AG20443 (cell line): ENCODE data around the gene GPR173.

Experiments used
- DNase-seq: peaks from one replicate; pipeline ENCODE4 v3.0.0; 2012; ENCODE audit warnings: low spot score, mixed read lengths

The GPR173 gene, protein sequence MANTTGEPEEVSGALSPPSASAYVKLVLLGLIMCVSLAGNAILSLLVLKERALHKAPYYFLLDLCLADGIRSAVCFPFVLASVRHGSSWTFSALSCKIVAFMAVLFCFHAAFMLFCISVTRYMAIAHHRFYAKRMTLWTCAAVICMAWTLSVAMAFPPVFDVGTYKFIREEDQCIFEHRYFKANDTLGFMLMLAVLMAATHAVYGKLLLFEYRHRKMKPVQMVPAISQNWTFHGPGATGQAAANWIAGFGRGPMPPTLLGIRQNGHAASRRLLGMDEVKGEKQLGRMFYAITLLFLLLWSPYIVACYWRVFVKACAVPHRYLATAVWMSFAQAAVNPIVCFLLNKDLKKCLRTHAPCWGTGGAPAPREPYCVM

DNA sequence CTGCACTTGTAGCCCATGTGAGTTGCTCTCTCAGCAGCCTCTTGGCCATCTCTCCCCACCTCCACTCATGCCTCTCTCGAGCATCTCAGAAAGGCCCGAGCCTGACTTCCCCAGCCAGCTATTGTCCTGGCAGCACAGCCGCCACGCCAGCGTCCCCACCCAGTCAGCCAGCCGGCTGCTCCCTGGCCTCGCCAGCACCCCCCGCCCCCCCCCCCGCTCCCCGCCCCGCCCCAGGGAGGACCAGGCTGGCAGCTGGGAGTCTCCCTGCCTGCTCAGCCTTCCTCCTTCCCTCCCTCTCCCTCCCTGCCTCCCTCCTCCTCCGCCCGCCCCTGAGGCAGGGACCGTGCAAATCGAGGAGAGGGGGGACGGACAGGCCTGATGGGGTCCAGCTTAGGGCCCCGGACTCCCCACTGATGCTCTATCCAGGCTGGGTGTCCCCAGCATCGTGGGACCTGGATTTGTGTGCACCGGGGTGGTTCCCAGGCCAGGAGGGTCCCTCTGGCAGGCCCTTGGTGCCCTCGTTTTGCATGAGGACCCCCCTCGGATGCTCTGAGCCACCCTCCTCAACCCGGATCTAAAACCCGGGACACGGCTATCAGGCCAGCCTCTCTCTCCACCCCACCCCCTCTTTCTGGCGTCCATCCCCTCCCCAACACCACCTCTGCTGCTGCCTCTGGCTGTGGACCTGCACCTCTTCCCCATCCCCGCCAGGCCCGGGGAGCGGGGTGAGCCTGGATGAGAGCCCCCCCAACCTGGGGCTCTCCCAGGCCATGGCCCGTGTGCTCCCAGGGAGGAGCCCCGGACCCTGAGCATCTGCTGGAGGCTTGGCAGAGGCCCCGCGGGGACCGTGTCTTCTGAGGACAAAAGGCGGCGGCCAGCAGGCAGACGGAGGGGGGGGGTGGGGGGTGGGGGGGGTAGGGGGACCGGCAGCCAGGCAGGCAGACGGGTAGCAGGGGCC is at the start of gene GPR173:
Gene GPR173 (plus strand): TSS at position 621 of the 958 bp plus-strand sequence. CDS start 27,833 bp downstream, outside the sequence.
- peak; percentile 82 for DNase-seq

DNA sequence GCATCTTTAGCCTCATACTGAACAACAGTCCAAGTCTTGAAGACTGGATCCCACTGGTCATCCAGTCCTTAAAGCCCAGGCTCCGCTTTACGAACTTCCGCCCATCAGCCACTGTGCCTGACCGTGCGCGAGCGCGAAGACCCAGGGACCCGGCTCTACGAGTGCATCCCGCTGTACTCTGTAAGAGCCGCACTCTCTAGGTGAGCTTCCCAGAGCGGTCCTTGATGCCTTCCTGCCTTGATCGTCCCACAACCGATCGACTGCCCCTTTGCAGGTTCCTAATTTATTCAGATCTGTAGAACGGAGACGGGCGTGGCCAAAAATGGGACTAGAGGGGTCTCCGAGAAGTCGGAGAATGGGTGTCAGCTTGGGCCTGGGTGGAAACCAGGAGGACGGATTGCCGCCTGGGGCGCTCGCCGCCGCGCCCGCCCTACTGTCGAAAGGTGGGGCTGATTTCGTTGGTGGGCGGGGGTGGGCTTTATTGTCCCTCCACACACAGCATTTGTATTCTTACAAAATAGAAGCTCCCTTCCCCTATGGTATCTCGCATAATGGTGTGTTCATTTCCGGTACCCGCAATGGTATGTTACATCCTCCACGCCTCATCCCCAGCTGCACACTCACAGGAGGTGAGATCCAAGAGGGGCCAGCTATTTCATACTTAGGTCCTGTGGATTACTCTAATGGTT is 48.0 kb upstream of the GPR173 start:
- DNase-seq: no peak

DNA sequence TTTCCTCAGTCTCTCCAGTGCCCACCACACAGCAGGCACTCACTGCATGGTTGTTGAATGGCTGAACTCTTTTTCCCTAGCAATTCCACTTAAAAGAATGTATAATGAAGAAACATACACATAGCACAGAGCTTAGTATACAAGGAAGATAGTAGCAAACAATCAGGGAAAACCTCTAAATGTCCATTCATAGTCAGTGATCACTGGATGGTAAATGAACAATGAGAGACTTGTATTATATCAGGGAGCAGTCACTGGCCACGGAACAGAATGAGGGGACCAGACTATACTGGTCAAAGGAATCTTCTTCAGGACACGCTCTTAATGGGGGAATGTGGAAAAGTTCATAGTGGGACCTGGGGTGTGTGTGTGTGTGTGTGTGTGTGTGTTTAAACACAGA is 46.6 kb upstream of the GPR173 start:
- no peak for DNase-seq

DNA sequence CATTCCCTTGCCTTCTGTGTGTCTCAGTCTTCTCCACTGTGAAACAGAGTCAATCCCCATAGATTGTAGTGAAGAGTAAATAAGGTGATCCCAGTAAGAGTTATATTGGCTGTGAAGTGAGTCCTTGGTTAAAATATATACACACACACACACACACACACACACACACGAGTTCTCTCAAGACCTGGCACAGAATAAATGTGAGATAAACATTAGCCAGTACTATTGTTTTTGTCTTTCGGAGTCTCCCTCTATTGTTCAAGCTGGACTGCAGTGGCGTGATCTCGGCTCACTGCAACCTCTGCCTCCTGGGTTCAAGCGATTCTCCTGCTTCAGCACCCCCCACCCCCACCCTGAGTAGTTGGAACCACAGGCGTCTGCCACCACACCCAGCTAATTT is 45.5 kb upstream of the GPR173 start:
- DNase-seq: no peak

DNA sequence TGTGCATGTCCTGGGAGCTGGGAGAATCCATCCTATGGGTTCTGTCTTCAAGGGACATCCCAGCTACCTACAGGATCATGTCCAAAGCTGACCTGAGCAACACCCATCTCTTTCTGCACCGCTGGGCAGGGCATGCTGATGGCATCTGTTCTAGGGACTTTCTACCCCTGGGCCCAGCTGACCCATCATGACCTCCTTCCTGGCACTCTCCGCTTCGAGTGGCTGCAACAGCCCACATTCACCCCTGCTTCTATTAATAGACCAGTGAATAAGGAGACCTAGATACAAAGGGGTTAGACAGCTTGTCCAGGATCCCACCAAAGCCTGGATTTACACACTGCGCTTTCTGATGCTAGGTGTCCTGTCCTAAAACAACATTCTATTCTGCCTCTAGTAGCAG is 44.6 kb upstream of the GPR173 start:
- DNase-seq: no peak

DNA sequence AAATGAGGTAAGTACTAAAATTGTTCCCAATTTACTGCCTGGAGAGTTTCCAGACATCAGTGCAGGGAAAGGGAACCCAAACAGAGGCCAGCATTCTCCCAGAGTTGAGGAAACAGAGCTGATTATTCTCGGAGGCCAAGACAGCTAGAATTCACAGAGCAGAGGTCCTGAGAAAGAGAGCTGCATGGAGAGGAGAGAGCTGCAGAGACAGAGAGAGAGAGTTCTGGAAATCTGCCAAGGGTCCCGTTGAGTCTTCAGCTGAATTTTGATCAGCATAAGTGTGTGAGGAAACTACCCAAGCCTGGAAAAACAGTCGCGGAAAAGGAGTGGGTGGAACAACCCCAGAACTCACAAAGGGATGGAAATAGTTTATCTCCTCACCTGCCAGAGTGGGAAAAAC is 43.8 kb upstream of the GPR173 start:
- no peak for DNase-seq

DNA sequence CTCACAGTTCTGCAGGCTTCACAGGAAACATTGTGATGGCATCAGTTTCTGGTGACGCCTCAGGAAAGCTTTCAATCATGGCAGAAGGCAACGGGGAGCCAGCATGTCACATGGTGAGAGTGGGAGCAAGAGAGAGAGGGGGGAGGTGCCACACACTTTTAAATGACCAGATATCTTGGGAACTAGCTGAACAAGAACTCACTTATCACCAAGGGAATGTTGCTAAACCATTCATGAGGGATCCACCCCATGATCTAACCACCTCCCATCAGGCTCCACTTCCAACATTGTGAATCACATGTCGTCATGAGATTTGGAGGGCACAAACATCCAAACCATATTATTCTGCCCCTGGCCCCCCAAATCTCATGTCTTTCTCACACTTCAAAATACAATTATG is 43.3 kb upstream of the GPR173 start:
- no peak for DNase-seq

DNA sequence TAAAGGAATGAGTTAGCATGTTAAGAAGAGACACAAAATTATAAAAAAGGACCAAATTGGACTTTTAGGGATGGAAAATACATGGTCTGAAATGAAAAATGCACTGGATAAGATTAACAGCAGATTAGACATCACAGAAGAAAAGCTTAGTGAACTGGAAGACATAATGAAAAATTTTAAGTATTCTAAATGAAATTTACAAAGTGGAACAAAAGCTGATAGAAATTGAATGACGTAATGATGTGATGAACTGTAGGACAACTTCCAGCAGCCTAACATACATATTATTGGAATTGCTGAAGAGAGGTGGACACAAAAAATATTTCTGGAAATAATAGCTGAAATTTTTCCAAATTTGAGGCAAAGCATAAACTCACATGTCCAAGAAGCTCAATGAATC is 39.6 kb upstream of the GPR173 start:
- no peak for DNase-seq

DNA sequence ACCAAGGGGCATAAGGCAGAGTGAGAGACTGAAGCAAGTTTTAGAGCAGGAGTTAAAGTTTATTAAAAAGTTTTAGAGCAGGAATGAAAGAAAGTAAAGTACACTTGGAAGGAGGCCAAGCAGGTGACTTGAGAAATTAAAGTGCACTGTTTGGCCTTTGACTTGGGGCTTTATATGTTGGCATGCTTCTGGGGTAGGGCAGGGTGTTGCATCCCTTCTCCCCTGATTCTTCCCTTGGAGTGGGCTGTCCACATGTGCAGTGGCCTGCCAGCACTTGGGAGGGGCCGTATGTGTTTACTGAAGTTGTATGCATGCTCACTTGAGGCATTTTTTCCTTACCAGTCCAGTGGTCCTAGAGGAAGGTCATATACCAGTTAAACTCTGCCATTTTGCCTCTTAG is 35.3 kb upstream of the GPR173 start:
- no peak for DNase-seq

DNA sequence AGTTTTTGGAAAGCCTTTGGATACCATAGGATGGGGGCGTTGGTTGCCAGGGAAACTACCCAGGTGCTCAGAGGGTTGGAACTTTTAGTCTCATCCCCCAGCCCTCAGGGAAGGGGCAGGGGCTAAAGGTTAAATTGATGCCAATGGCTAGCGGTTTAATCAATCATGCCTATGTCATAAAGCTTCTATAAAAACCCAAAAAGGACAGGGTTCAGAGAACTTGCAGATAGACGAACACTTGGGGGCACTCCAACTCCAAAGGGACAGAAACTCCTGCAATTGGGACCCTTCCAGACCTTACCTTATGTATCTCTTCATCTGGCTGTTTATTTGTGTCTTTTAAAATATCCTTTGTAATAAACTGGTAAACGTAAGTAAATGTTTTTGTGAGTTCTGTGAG is 30.0 kb upstream of the GPR173 start:
- no peak for DNase-seq

DNA sequence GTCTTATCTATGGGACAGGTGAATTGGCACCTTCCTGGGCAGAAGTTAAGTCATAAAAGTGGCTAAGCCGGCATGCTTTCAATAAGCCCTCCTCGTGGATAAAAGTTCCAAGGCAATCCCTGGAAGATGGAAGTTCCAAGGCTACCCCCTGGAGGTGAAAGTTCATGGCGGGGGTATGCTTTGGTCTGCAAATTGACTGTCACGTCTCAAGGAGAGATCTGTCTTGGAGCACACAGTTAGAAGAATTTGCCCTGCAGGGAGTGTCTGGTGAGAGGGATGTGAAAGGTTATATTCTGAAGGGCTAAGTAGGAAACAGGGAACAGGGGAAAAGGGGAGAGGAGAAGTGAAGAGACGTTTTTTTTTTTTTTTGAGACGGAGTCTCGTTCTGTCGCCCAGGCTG is 26.2 kb upstream of the GPR173 start:
- DNase-seq: no peak

DNA sequence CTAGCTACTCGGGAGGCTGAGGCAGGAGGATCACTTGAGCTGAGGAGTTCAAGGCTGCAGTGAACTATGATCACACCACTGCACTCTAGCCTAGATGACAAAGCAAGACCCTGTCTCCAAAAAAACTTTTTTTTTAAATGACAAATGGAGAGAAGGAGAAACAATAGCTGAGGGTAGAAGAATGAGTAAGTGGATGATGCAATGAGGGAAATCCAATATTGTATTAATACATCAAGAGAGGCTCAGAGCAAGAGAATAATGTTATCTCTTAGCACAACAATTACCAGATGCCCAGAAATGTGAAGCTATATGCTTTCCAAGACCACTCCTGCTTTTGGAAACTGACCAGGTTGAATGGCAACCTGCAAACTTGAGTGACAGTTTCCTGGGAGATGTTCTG is 19.9 kb upstream of the GPR173 start:
- no peak for DNase-seq

DNA sequence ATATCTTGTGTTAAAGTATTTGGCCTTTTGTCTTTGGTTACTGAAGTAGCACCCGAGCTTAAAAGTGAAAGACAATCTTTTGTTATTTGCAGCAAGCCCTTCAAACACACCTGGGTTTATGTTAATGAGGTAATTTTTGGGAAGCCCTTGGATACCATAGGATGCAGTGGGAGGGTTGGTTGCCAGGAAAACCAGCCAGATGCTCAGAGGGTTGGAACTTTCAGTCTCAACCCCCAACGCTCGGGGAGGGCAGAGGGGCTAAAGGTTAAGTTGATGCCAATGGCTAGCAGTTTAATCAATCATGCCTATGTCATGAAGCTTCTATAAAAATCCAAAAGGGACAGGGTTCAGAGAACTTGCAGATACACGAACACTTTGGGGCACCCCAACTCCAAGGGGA is 17.2 kb upstream of the GPR173 start:
- no peak for DNase-seq

DNA sequence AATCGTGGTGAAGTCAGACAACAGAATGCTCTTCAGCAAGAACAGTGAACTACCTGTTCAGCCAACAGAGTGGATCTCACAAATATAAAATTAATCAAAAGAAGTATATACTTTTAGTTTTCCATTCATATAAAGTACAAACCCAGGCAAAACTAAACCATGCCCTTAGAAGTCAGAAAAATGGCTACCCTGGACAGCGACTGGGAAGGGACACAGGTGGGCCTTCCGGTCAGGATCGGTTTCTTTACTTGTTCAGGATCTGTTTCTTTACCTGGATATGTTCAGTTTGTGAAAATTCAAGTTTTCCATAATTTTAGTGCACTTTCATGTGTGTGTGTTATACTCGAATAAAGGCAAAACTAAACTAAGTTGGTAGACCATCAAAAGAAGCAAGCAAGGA is 12.4 kb upstream of the GPR173 start:
- no peak for DNase-seq

DNA sequence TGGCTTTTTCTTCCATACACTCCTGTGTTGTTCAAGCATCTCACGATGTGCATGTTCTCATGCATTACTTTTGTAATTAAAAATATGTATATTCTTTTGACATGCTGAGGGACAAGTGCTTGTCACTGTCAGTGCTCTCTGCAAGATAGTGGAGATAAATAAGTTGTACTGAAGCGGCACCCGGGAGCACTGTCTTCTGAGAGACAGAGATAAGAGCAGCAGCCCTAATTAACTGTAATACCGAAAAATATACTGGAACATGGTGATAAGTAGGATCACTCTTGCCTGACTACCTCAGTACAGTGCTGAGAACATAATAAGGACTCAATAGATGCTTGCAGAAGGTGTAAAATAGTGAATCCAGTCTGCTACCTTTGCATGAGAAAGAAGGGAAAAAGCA is 9.4 kb upstream of the GPR173 start:
- no peak for DNase-seq

DNA sequence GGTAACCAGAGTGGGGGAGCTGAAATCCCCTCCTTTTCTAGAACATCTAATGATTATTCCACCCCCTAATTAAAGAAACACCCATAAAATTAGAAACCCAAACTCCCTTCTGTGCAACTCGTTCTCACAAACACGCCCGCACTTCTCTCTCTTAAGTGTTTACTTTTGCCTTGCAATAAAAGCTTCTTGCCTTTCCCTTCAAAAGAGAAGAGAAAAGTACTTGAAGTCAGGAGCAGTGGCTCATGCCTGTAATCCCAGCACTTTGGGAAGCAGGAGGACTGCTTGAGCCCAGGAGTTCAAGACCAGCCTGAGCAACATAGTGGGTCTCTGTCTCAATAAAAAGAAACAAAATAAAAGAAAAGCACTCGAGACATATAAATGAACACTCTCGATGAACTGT is 3.6 kb upstream of the GPR173 start:
- DNase-seq: no peak

DNA sequence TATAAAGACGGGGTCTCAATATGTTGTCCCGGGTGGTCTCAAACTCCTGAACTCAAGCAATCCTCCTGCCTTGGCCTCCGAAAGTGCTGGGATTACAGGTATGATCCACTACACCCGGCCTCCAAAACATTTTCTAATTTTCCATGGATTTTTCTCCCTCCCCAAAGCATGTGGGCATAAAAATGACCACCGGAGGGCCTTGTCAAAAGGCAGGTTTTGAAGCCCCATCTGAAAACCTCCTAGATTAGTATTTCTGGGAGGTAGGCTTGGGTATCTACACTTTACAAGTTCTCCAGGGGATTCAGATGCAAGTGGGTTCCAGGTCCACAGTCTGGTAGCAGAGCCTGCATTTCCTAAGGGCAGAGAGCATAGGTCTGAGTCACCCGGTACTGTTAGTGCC is 1.4 kb upstream of the GPR173 start:
- DNase-seq: no peak

DNA sequence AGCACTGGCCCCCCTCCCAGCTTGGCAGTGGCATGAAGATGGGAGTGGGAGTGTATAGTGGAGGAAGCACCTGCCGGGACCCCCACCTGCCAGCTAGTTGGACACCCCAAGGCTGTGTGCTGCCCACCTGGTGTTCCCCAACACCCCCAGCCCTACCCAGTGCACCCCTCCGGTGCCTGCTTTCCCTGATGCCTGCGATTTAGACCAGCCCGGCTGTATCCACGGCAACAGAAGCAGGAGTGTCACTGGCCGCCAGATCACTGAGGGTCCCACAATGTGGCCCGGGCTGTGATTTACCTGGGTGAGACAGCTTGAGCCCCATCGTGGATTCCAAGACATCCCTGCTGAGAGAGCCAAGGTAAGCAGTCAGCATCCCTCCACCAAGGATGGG is 533 bp downstream of the GPR173 start:
- no peak for DNase-seq

DNA sequence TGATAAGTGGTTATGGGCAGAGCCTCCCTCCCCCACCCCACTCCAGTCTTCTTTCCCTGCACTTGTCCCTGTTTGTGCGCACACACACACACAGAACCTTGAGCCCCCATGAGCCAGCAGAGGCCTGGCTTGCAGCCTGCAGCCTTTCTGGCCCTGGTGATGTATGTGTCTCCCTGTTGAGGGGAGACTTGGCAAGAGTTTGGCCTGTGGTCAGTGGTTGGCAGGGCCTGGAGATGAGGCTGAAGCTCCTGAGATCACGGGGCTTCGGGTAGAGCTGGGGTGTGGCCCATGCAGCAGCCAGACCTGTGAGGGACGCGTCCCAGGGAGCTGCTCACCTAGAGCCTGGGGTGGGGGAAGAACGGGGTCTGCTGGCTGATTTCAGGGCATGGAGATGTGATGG is 2.3 kb downstream of the GPR173 start:
- no peak for DNase-seq

DNA sequence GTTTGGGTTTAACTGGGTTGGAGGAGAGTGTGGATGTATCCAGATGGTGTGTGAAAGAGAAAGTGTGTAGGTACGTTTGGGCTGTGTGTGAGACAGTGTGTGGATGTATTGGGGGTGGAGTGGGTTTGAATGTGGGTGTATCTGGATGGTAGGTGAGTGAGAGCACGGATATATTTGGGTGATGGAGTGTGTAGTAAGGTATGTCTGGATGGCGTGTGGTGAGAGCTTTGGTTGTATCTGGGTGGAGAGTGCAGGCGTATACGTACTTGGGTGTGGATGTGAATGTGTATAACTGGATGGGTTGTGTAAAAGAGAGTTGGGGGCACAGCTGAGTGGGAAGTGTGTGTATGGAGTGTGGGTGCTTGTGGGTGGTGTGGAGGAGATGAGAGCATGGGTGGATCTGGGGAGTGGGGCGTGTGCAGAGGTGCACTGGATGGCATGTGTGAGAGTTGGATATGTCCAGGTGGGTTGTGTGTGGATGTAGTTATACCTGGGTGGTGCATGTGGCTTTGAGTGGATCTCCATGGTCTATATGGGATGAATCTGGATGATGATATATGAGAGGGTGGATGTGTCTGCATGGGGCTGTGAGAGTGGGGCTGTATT is 6.8 kb downstream of the GPR173 start:
- no peak for DNase-seq

DNA sequence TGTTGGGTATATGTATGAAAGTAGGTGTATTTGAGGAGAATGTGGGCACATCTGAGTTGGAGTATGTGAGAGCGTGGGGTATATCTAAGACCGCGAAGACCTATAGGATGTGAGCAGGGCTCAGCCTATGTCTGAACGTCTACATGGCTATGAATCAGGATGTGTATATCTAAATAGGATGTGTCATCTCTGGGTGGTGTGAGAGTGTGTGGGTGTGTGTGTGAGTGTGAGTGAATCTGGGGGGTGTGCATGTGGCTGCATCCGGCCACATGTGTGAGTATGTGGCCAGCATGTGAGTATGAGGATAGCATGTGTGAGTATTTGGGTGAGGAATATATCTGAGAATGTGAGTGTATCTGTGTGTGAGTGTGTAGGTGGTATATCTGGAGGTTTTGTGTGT is 7.7 kb downstream of the GPR173 start:
- DNase-seq: no peak

DNA sequence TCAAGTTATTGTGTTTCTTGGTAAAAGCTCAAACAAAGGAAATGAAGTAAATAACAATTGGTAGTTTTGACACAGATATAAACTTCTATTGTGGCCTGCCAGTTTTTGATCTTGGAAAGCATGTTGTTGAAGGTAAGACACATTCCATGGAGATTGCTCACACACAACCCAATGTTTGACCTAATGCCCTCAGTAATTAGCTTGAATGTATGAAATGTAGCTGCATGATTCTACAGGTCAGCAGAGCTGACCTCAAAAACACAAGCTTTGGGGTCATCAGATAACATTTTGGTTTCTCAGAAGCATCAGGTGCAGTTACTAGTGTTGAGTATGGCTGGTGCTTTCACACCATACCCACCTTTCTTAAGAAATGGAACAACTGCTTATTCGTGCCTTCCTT is 16.5 kb downstream of the GPR173 start:
- DNase-seq: no peak
